PC-9 (cell line): ENCODE results near the gene MRPL58. TPM values are rescaled to one million over a fixed set of nuclear protein-coding genes. Genes with fewer than 3 reads are reported as not detected.

Source experiments
- BruUV-seq: library from RNA; stranded (reverse); fragments of 400-500 nt; replicated peaks from 2 replicates; lab custom pipeline; 2021; lab: Mats Ljungman, UMichigan
- CTCF ChIA-PET: fragments of 300-600 bp; sonication (Branson Sonifier 250); formaldehyde crosslinking; loops from one replicate; lab custom pipeline; 2022; ENCODE audit warnings: antibody characterized with exemption; lab: Charles Lee
- POLR2A ChIA-PET: fragments of 300-600 bp; sonication (Branson Sonifier 250); formaldehyde crosslinking; loops from one replicate; lab custom pipeline; 2022; ENCODE audit warnings: antibody characterized with exemption; ENCODE audit not compliant: unreplicated experiment; lab: Charles Lee
- DNase-seq, 2 experiments: peaks; one replicate each; pipeline versions ENCODE4 v3.0.0 to v3.0.0-alpha.2; 2015 to 2022; ENCODE audit warnings: mixed read lengths in 1 of 2
- H2AFZ ChIP-seq: fragments of 200-600 bp; sonication (generic); 2 replicates; pipeline ENCODE4 v1.8.1; 2017; ENCODE audit warnings: antibody characterized with exemption
- H3F3A ChIP-seq: fragments of 200-600 bp; sonication (generic); 2 replicates; pipeline ENCODE4 v1.8.1; 2017; ENCODE audit warnings: antibody characterized with exemption, mild to moderate bottlenecking, low read depth; ENCODE audit not compliant: insufficient read depth
- H3K27ac ChIP-seq: fragments of 200-600 bp; sonication (generic); 2 replicates; pipeline ENCODE4 v1.6.1; 2016; ENCODE audit warnings: mixed run types
- H3K27me3 ChIP-seq: fragments of 200-600 bp; sonication (generic); 2 replicates; pipeline ENCODE4 v1.6.1; 2016; ENCODE audit warnings: low read depth, mixed run types; ENCODE audit not compliant: insufficient read depth
- H3K36me3 ChIP-seq: fragments of 200-600 bp; sonication (generic); 2 replicates; pipeline ENCODE4 v1.6.1; 2016; ENCODE audit warnings: low read depth, mixed run types
- H3K4me1 ChIP-seq: fragments of 200-600 bp; sonication (generic); replicated peaks from 2 replicates; pipeline ENCODE4 v1.6.1; 2016; ENCODE audit warnings: mixed run types; ENCODE audit not compliant: insufficient read depth
- H3K4me2 ChIP-seq: fragments of 200-600 bp; sonication (generic); 2 replicates; pipeline ENCODE4 v1.6.1; 2017; ENCODE audit warnings: mixed run types
- H3K4me3 ChIP-seq: fragments of 200-600 bp; sonication (generic); 2 replicates; pipeline ENCODE4 v1.6.1; 2016; ENCODE audit warnings: mixed run types
- H3K79me2 ChIP-seq: fragments of 200-600 bp; sonication (generic); 2 replicates; pipeline ENCODE4 v1.6.1; 2017; ENCODE audit warnings: low read depth, mixed run types
- H3K9me2 ChIP-seq: fragments of 200-600 bp; sonication (generic); 2 replicates; pipeline ENCODE4 v1.8.1; 2017; ENCODE audit warnings: mild to moderate bottlenecking; ENCODE audit not compliant: insufficient read depth
- H3K9me3 ChIP-seq: fragments of 200-600 bp; sonication (generic); 2 replicates; pipeline ENCODE4 v1.8.1; 2016; ENCODE audit warnings: low read depth; ENCODE audit not compliant: insufficient read depth
- H4K20me1 ChIP-seq: fragments of 200-600 bp; sonication (generic); 2 replicates; pipeline ENCODE4 v1.8.1; 2017; ENCODE audit not compliant: insufficient read depth
- CTCF ChIP-seq: fragments of 200-600 bp; sonication (generic); conservative IDR thresholded peaks from 2 replicates; pipeline ENCODE4 v1.6.1; 2017; ENCODE audit warnings: mixed run types, antibody characterized with exemption, mild to moderate bottlenecking, moderate library complexity
- EZH2 ChIP-seq: fragments of 200-600 bp; sonication (generic); IDR thresholded peaks from 2 replicates; pipeline ENCODE4 v1.8.0; 2017; ENCODE audit warnings: antibody characterized with exemption, low read depth
- intact Hi-C: fragments of 100-400 bp; cut with micrococcal nuclease; formaldehyde crosslinking; loops from one replicate; pipeline ENCODE4 v1.10.0; 2022; ENCODE audit not compliant: unreplicated experiment
- total RNA-seq: library from RNA; stranded (reverse); gene quantifications from 2 replicates; pipeline ENCODE4 v1.2.3, GENCODE V29; 2021

Gene MRPL58
- total RNA-seq, 1 experiment from 2014 or later = 48.4 TPM

DNA sequence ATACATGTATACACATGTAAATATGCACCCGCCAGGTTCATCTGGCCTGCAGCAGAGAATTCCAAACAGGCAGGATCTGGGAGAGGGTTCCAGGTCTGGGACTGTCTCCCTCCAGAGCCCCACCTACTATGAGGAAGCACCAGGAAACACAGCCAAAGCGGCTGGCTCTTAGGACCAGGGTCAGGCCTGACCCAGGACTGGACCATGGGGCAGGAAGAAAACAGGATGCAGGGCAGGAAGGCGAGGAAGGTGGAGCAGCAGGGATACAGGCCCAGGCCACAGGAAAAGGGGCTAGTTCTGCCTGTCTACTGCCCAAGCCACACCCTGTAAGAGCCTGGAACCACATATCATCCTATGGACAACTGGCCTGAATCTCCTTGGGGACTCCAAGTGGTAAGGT lies 42.1 kb upstream of the MRPL58 start:
- no peak overlapping the region for H3K27ac ChIP-seq
- intact Hi-C loops = no loop called here
- peak overlapping the region; percentile 85 for H3K4me2 ChIP-seq
- TF ChIP-seq CTCF (no peak), EZH2 (no peak)
- H3K4me3 ChIP-seq = no peak overlapping the region; the same call in 1 of the 2 replicates
- ChIA-PET POLR2A (interaction anchor here (0.6 kb wide), 1 partner anchor 117 kb away, joined by 3 read pairs; the partner anchor contains the start of gene SLC16A5), CTCF (interaction anchor here (0.6 to 1.1 kb wide), 2 partner anchors 39 to 42 kb away, joined by 9 to 12 read pairs; partner anchors contain the start of gene MRPL58)
- H4K20me1 ChIP-seq = no peaks in the 10 kb centered on the region
- 0 out of 2 replicates have a peak, but pooled peaks cover 3% of the 10 kb centered on the region for H3K27me3 ChIP-seq
- H2AFZ ChIP-seq = no peak overlapping the region
- H3K4me1 ChIP-seq = peaks cover 43% of the 10 kb centered on the region
- H3K36me3 ChIP-seq = no peaks in the 10 kb centered on the region
- peaks cover 34% of the 10 kb centered on the region for H3K79me2 ChIP-seq
- no peaks in the 10 kb centered on the region for H3K9me3 ChIP-seq
- DNase-seq = no peak
- H3K9me2 ChIP-seq = no peaks in the 10 kb centered on the region
- BruUV-seq = no TSS peak
- H3F3A ChIP-seq = peaks cover 9% of the 10 kb centered on the region; the same call in 1 of the 2 replicates

GRCh38 chr17:74971069-74971841 lies 41.2 kb upstream of the MRPL58 start:
- peaks cover 9% of the 10 kb centered on the region; the same call in 1 of the 2 replicates for H3F3A ChIP-seq
- no peaks in the 10 kb centered on the region for H3K9me2 ChIP-seq
- H3K9me3 ChIP-seq = no peaks in the 10 kb centered on the region
- CTCF ChIA-PET = interaction anchor here (1.1 kb wide), 1 partner anchor 17 kb away, joined by 7 read pairs; no protein-coding TSS in a partner anchor
- H3K27me3 ChIP-seq = 0 out of 2 replicates have a peak, but pooled peaks cover 3% of the 10 kb centered on the region
- no peak overlapping the region for H3K27ac ChIP-seq
- no peak for DNase-seq
- peak overlapping the region; percentile 96 for H3K4me3 ChIP-seq
- no peaks in the 10 kb centered on the region for H3K36me3 ChIP-seq
- peaks cover 43% of the 10 kb centered on the region for H3K4me1 ChIP-seq
- no peaks in the 10 kb centered on the region for H4K20me1 ChIP-seq
- peaks cover 34% of the 10 kb centered on the region for H3K79me2 ChIP-seq
- H2AFZ ChIP-seq = peak overlapping the region; percentile 90; the same call in 1 of the 2 replicates
- BruUV-seq = TSS peak; percentile 26
- peak overlapping the region; percentile 85 for H3K4me2 ChIP-seq
- intact Hi-C loops = no loop called here
- POLR2A ChIA-PET = interaction anchor here (0.6 kb wide), 1 partner anchor 116 kb away, joined by 3 read pairs; the partner anchor contains the start of gene SLC16A5
- TF ChIP-seq CTCF = no peak

DNA sequence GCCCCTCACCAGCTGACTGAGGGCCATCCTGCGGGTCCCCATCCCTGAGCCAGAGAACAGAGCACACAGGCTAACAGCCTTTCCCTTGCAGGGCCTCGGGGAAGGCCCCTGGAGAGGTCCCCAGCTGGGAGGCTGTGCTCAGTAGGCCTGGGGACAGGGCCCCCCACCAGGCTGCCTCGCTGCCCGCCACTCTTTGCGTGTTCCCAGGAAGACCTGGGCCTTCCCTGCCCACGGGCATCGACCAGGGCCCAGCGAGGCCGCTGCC lies 40.7 kb upstream of the MRPL58 start:
- TF ChIP-seq EZH2 (no peak), CTCF (no peak)

More for the DNA sequence above, 40.7 kb upstream of the MRPL58 start:
- Histone ChIP-seq H3K27me3 (0 out of 2 replicates have a peak, but pooled peaks cover 3% of the 10 kb centered on the region), H2AFZ (peak overlapping the region; percentile 90; the same call in 1 of the 2 replicates), H3K79me2 (peaks cover 34% of the 10 kb centered on the region), H3K4me3 (peak overlapping the region; percentile 96), H3K4me1 (peaks cover 43% of the 10 kb centered on the region), H4K20me1 (no peaks in the 10 kb centered on the region), H3F3A (peaks cover 9% of the 10 kb centered on the region; the same call in 1 of the 2 replicates), H3K27ac (no peak overlapping the region), H3K9me2 (no peaks in the 10 kb centered on the region), H3K36me3 (no peaks in the 10 kb centered on the region), H3K4me2 (peak overlapping the region; percentile 85), H3K9me3 (no peaks in the 10 kb centered on the region)
- CTCF ChIA-PET = interaction anchor here (0.8 to 1.1 kb wide), 2 partner anchors 11 to 17 kb away, joined by 3 to 7 read pairs; no protein-coding TSS in a partner anchor
- no peak for DNase-seq
- intact Hi-C loops = no loop called here
- no TSS peak for BruUV-seq
- POLR2A ChIA-PET = no interaction called here
